Spinal cord (tissue), 10 donors: ENCODE measurements around the gene SORCS2. TPM values are rescaled to one million over a fixed set of nuclear protein-coding genes. Genes with fewer than 3 reads are reported as not detected.

Experiments used
- DNase-seq, 6 donors: peaks; one replicate each; pipeline versions ENCODE4 v3.0.0 to v3.0.0-alpha.2; 2013 to 2015; ENCODE audit warnings: low spot score in 6 of 6, low read depth in 4 of 6
- H3K27ac ChIP-seq: one replicate; pipeline ENCODE4 v1.5.1; 2013; ENCODE audit warnings: low read depth, low read length, control low read depth
- H3K27me3 ChIP-seq: one replicate; pipeline ENCODE4 v1.6.1; 2013; ENCODE audit warnings: low read length; ENCODE audit not compliant: control insufficient read depth, insufficient read depth
- H3K36me3 ChIP-seq: one replicate; pipeline ENCODE4 v1.6.1; 2013; ENCODE audit warnings: low read length; ENCODE audit not compliant: control insufficient read depth, insufficient read depth
- H3K4me1 ChIP-seq: one replicate; pipeline ENCODE4 v1.6.1; 2013; ENCODE audit warnings: low read length; ENCODE audit not compliant: control insufficient read depth, insufficient read depth
- H3K4me3 ChIP-seq: one replicate; pipeline ENCODE4 v1.5.1; 2013; ENCODE audit warnings: low read depth, low read length, control low read depth
- H3K9me3 ChIP-seq: one replicate; pipeline ENCODE4 v1.6.1; 2013; ENCODE audit warnings: low read length; ENCODE audit not compliant: control insufficient read depth, insufficient read depth
- WGBS: methylation state at CpG from one replicate; pipeline ENCODE4 v1.1.5; 2013; ENCODE audit warnings: missing lambda C conversion rate; ENCODE audit not compliant: insufficient coverage; 5-methylcytosine and 5-hydroxymethylcytosine counted together
- polyA plus RNA-seq, 2 donors: library from polyadenylated mRNA; unstranded; fragments of 120-200 nt; gene quantifications; one replicate each; pipeline ENCODE4 v1.2.1, GENCODE V29; 2013; ENCODE audit not compliant: insufficient read length in 2 of 2
- total RNA-seq, 2 donors: library from RNA; depleted of rRNA in 1 of 2; stranded (reverse); fragments of 120-200 nt in 1 of 2; fragments of >200 nt in 1 of 2; gene quantifications; one replicate each; pipeline versions ENCODE4 v1.2.3 to v1.2.4, GENCODE V29; 2013 to 2014
- donor health status: healthy.

Gene SORCS2
- total and polyA plus RNA-seq, 4 donors, result 7.3 to 24.8 (median 16.5) TPM

- no peak overlapping the region for H3K4me3 ChIP-seq
- no peaks in the 10 kb centered on the region for H3K36me3 ChIP-seq
- WGBS, result 80% methylated on average over 2 of the region's 3 CpGs
Measured at GRCh38 chr4:7182616-7183015, 9.7 kb upstream of the SORCS2 start.

GRCh38 chr4:7183161-7183560, 9.2 kb upstream of the SORCS2 start:
- no peak overlapping the region for H3K27ac ChIP-seq
- 82% methylated on average over 4 of the region's 4 CpGs for whole genome bisulfite sequencing
- peaks cover 7% of the 10 kb centered on the region for H3K27me3 ChIP-seq
- no peaks in the 10 kb centered on the region for H3K4me1 ChIP-seq
- H3K4me3 ChIP-seq, result no peak overlapping the region
- H3K36me3 ChIP-seq, result no peaks in the 10 kb centered on the region
- no peak for DNase-seq
- H3K9me3 ChIP-seq, result peaks cover 2% of the 10 kb centered on the region

More at GRCh38 chr4:7182616-7183015, 9.7 kb upstream of the SORCS2 start:
- Histone ChIP-seq H3K9me3 (peaks cover 2% of the 10 kb centered on the region), H3K4me1 (no peaks in the 10 kb centered on the region), H3K27me3 (peaks cover 4% of the 10 kb centered on the region), H3K27ac (no peak overlapping the region)
- no peak for DNase-seq

GRCh38 chr4:7183780-7184460, 8.4 kb upstream of the SORCS2 start:
- DNase-seq, result no peak
- WGBS, result 100% methylated on average over 4 of the region's 7 CpGs
- H3K27ac ChIP-seq, result no peak overlapping the region
- H3K27me3 ChIP-seq, result peaks cover 10% of the 10 kb centered on the region
- peaks cover 2% of the 10 kb centered on the region for H3K9me3 ChIP-seq
- H3K4me1 ChIP-seq, result no peaks in the 10 kb centered on the region
- no peaks in the 10 kb centered on the region for H3K36me3 ChIP-seq
- H3K4me3 ChIP-seq, result no peak overlapping the region

- Histone ChIP-seq H3K27ac (no peak overlapping the region), H3K4me1 (no peaks in the 10 kb centered on the region), H3K27me3 (peaks cover 18% of the 10 kb centered on the region), H3K9me3 (no peaks in the 10 kb centered on the region), H3K4me3 (no peak overlapping the region), H3K36me3 (no peaks in the 10 kb centered on the region)
- no peak for DNase-seq
- WGBS, result 92% methylated on average over 6 of the region's 10 CpGs
Measured at GRCh38 chr4:7185487-7186030, 6.8 kb upstream of the SORCS2 start.

GRCh38 chr4:7186031-7186430, 6.3 kb upstream of the SORCS2 start:
- Histone ChIP-seq H3K36me3 (no peaks in the 10 kb centered on the region), H3K4me1 (no peaks in the 10 kb centered on the region), H3K27ac (no peak overlapping the region), H3K27me3 (peaks cover 20% of the 10 kb centered on the region), H3K9me3 (no peaks in the 10 kb centered on the region), H3K4me3 (no peak overlapping the region)
- WGBS, result 62% methylated on average over 8 of the region's 9 CpGs
- DNase-seq, result no peak

- WGBS, result 79% methylated on average over 14 of the region's 15 CpGs
- Histone ChIP-seq H3K9me3 (no peaks in the 10 kb centered on the region), H3K27ac (no peak overlapping the region), H3K36me3 (no peaks in the 10 kb centered on the region), H3K27me3 (peaks cover 24% of the 10 kb centered on the region), H3K4me3 (no peak overlapping the region), H3K4me1 (peaks cover 5% of the 10 kb centered on the region)
- DNase-seq, result no peak
Measured at GRCh38 chr4:7186516-7187167, 5.7 kb upstream of the SORCS2 start.

- WGBS, result 69% methylated on average over 3 of the region's 7 CpGs
Measured at GRCh38 chr4:7187168-7187535, 5.2 kb upstream of the SORCS2 start.

GRCh38 chr4:7187691-7188090, 4.6 kb upstream of the SORCS2 start:
- H3K9me3 ChIP-seq, result no peaks in the 10 kb centered on the region
- no peaks in the 10 kb centered on the region for H3K36me3 ChIP-seq
- 94% methylated on average over 6 of the region's 7 CpGs for WGBS
- H3K27me3 ChIP-seq, result peaks cover 24% of the 10 kb centered on the region
- H3K27ac ChIP-seq, result no peak overlapping the region
- no peak for DNase-seq
- H3K4me3 ChIP-seq, result no peak overlapping the region
- H3K4me1 ChIP-seq, result peaks cover 11% of the 10 kb centered on the region

More at GRCh38 chr4:7187168-7187535, 5.2 kb upstream of the SORCS2 start:
- Histone ChIP-seq H3K27me3 (peaks cover 24% of the 10 kb centered on the region), H3K4me3 (no peak overlapping the region), H3K4me1 (peaks cover 10% of the 10 kb centered on the region), H3K27ac (no peak overlapping the region), H3K9me3 (no peaks in the 10 kb centered on the region), H3K36me3 (no peaks in the 10 kb centered on the region)
- DNase-seq, result no peak

GRCh38 chr4:7189066-7189465, 3.3 kb upstream of the SORCS2 start:
- Histone ChIP-seq H3K27ac (no peak overlapping the region), H3K4me3 (no peak overlapping the region), H3K27me3 (peaks cover 36% of the 10 kb centered on the region), H3K36me3 (no peaks in the 10 kb centered on the region), H3K9me3 (no peaks in the 10 kb centered on the region), H3K4me1 (peaks cover 24% of the 10 kb centered on the region)
- WGBS, result 76% methylated on average over 12 of the region's 12 CpGs
- DNase-seq, result no peak
